Activated CD8-positive, alpha-beta memory T cell treated with anti-CD3 and anti-CD28 coated beads, Interleukin-2, amount 50 U/mL, for 24 hours (primary cell): Measurements from ENCODE around the gene ATP8A2.

Experiments used
- DNase-seq: peaks from one replicate; pipeline ENCODE4 v3.0.0-alpha.2; 2020; ENCODE audit errors: extremely low read depth

ATP8A2 gene

GRCh38 chr13:25882466-25883357 lies 510.9 kb downstream of the ATP8A2 start:
- no peak for DNase-seq

- no peak for DNase-seq
These were observed 513.6 kb downstream of the ATP8A2 start for GRCh38 chr13:25885418-25885817.

GRCh38 chr13:25886438-25887214 lies 514.9 kb downstream of the ATP8A2 start:
- no peak for DNase-seq

GRCh38 chr13:25887962-25888655 lies 516.3 kb downstream of the ATP8A2 start:
- no peak for DNase-seq

- DNase-seq: no peak
These were observed 519.0 kb downstream of the ATP8A2 start for GRCh38 chr13:25890671-25891212.

- DNase-seq: no peak
These were observed 527.2 kb downstream of the ATP8A2 start for GRCh38 chr13:25898991-25899390.

- no peak for DNase-seq
These were observed 527.7 kb downstream of the ATP8A2 start for GRCh38 chr13:25899464-25899863.

- DNase-seq: no peak
These were observed 528.2 kb downstream of the ATP8A2 start for GRCh38 chr13:25899952-25900351.

GRCh38 chr13:25901460-25902376 lies 529.9 kb downstream of the ATP8A2 start:
- DNase-seq: no peak

GRCh38 chr13:25902455-25902854 lies 530.7 kb downstream of the ATP8A2 start:
- DNase-seq: no peak

GRCh38 chr13:25902891-25903341 lies 531.1 kb downstream of the ATP8A2 start:
- no peak for DNase-seq

- DNase-seq: no peak
These were observed 533.1 kb downstream of the ATP8A2 start for GRCh38 chr13:25904830-25905229.

- DNase-seq: no peak
These were observed 533.8 kb downstream of the ATP8A2 start for GRCh38 chr13:25905611-25906010.

GRCh38 chr13:25906191-25906661 lies 534.5 kb downstream of the ATP8A2 start:
- no peak for DNase-seq

GRCh38 chr13:25908366-25908765 lies 536.6 kb downstream of the ATP8A2 start:
- DNase-seq: no peak

GRCh38 chr13:25910243-25910642 lies 538.5 kb downstream of the ATP8A2 start:
- DNase-seq: no peak

- no peak for DNase-seq
These were observed 539.2 kb downstream of the ATP8A2 start for GRCh38 chr13:25910991-25911419.

- DNase-seq: no peak
These were observed 541.2 kb downstream of the ATP8A2 start for GRCh38 chr13:25912961-25913360.

- DNase-seq: no peak
These were observed 544.2 kb downstream of the ATP8A2 start for GRCh38 chr13:25915840-25916518.

GRCh38 chr13:25920277-25920676 lies 548.5 kb downstream of the ATP8A2 start:
- no peak for DNase-seq
